ENCODE results near the gene LENEP.

DNA sequence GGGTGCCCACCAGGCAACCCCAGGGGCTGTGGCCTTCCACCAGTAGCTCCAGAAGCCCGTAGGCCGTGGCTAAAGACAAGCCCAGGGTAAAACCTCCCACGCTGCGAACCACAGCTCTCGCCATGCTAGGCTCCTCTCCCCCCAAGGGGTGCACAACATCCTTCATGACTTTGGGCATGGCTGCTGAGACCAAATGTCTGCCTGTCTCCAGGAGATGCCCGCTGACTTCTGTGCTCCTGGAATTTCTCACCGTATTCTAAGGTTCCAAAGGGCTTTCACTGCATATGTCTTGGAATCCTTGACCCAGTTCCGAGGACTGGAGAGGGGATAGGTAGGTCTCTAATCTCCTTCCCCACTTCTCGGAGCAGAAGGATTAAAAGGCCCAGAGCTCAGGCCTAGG lies 40.1 kb downstream of the LENEP start, which contains the start of the genes DCST1 and DCST2:
- TF ChIP-seq, protein P1, sequence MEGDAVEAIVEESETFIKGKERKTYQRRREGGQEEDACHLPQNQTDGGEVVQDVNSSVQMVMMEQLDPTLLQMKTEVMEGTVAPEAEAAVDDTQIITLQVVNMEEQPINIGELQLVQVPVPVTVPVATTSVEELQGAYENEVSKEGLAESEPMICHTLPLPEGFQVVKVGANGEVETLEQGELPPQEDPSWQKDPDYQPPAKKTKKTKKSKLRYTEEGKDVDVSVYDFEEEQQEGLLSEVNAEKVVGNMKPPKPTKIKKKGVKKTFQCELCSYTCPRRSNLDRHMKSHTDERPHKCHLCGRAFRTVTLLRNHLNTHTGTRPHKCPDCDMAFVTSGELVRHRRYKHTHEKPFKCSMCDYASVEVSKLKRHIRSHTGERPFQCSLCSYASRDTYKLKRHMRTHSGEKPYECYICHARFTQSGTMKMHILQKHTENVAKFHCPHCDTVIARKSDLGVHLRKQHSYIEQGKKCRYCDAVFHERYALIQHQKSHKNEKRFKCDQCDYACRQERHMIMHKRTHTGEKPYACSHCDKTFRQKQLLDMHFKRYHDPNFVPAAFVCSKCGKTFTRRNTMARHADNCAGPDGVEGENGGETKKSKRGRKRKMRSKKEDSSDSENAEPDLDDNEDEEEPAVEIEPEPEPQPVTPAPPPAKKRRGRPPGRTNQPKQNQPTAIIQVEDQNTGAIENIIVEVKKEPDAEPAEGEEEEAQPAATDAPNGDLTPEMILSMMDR (IDR thresholded peaks at IDR 0.05; ENCODE audit: insufficient read depth, low read depth, low read length): no peak
- TF ChIP-seq EZH2 (IDR thresholded peaks at IDR 0.05; ENCODE audit: insufficient read depth, low read length): no peak
